GM12892 (cell line): ENCODE measurements around the gene BTBD17.

ENCODE experiments used
- POLR2A ChIP-seq: IDR thresholded peaks from 2 replicates; pipeline ENCODE4 v1.6.1; 2011; ENCODE audit warnings: low read depth, low read length, control low read depth
- POLR2AphosphoS5 ChIP-seq: IDR thresholded peaks from 2 replicates; pipeline ENCODE4 v1.6.1; 2011; ENCODE audit warnings: low read depth, low read length, control low read depth
- TAF1 ChIP-seq: IDR thresholded peaks from 2 replicates; pipeline ENCODE4 v1.6.1; 2011; ENCODE audit warnings: low read depth, mild to moderate bottlenecking, control low read depth, low read length, borderline replicate concordance

- TF ChIP-seq POLR2AphosphoS5 (no peak), POLR2A (no peak), TAF1 (no peak)
Measured at GRCh38 chr17:74332763-74333283, 28.8 kb downstream of the BTBD17 start.
